ENCODE results near the gene MYO1G. TPM values are rescaled to one million over a fixed set of nuclear protein-coding genes. Genes with fewer than 3 reads are reported as not detected.

The MYO1G gene
- total RNA-seq, 1 experiment from 2014 or later: 0.36 TPM

DNA sequence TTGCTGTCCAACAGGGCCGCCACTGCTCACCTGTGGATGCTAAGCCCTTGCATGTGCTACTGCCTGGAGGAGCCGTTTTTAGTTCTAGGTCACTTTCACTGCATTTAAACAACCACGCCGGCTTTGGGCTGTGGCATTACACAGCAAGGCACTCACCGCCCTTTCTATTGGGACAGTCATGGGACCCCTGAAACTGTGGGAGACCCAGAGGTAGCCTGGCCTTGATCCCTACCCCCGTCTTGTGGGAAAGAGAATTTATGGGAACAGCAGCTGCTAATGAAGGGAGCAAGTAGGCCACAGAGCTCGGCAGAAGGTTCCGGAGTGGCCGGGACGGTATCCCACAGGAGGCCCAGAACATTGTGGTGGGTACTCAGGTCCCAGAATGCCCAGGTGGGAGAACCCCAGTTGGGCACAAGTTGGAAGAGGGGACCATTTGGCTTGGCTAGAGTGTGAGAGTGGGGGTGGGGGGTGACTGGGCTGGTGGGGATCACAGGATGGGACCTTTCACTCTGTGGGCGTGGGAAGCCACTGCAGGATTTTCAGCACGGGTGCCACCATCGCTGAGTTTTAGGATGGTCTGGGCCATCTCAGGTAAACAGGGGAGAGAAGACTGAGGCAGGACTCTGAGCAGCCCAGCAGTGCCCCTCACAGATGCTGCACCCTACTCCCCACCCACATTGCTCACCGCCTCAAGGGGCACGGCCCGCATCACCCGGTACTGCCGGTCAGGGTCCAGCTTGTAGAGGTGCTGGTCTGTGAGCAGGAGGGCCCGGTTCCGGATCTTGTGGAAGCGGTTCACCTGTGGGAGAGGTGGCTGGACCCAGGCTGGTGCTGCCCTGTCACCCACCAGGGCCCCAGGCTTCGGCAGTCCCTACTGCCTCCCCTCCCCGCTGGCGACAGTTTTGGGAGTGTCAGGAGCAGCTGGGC lies 15.2 kb downstream of the MYO1G start:
- ChIA-PET POLR2A (interaction anchor here (0.6 to 1.5 kb wide), 2 partner anchors 10 to 36 kb away, joined by 4 to 7 read pairs; no protein-coding TSS in a partner anchor), CTCF (interaction anchor here (0.5 to 1.2 kb wide), 3 partner anchors 10 to 128 kb away, joined by 3 to 5 read pairs (median 4); partner anchors contain the start of gene PURB)
- H3K36me3 ChIP-seq (ENCODE audit: control insufficient read depth, insufficient read depth, low read length): no peaks in the 10 kb centered on the region
- no TSS peak for BruUV-seq (replicated peaks)
- no peaks in the 10 kb centered on the region for H3K4me1 Mint-ChIP-seq (ENCODE audit: low read depth, unreplicated experiment)
- H3K27me3 Mint-ChIP-seq (ENCODE audit: insufficient read depth, unreplicated experiment): no peaks in the 10 kb centered on the region
- H3K4me3 Mint-ChIP-seq (ENCODE audit: unreplicated experiment): peak overlapping the region; percentile 68
- H3K4me1 ChIP-seq: no peaks in the 10 kb centered on the region
- H3K27ac Mint-ChIP-seq (ENCODE audit: unreplicated experiment): no peak overlapping the region
- H3K9me3 ChIP-seq: no peaks in the 10 kb centered on the region
- TF ChIP-seq, protein P1, sequence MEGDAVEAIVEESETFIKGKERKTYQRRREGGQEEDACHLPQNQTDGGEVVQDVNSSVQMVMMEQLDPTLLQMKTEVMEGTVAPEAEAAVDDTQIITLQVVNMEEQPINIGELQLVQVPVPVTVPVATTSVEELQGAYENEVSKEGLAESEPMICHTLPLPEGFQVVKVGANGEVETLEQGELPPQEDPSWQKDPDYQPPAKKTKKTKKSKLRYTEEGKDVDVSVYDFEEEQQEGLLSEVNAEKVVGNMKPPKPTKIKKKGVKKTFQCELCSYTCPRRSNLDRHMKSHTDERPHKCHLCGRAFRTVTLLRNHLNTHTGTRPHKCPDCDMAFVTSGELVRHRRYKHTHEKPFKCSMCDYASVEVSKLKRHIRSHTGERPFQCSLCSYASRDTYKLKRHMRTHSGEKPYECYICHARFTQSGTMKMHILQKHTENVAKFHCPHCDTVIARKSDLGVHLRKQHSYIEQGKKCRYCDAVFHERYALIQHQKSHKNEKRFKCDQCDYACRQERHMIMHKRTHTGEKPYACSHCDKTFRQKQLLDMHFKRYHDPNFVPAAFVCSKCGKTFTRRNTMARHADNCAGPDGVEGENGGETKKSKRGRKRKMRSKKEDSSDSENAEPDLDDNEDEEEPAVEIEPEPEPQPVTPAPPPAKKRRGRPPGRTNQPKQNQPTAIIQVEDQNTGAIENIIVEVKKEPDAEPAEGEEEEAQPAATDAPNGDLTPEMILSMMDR (IDR thresholded peaks at IDR 0.05; ENCODE audit: insufficient read depth in 1 of 2, low read depth in 1 of 2, low read length in 1 of 2, severe bottlenecking in 1 of 2, unreplicated experiment in 1 of 2): no peak
- peak in 1 of 2 experiments; percentile 32 for DNase-seq
- H3K4me3 ChIP-seq (ENCODE audit: low read depth, low read length): peak overlapping the region; percentile 75; the same call in 1 of the 2 replicates
- no peaks in the 10 kb centered on the region; the same call in 1 of the 2 replicates for H3K27me3 ChIP-seq (replicated peaks; ENCODE audit: control insufficient read depth, insufficient read depth, low read length)
- no peaks in the 10 kb centered on the region for H3K36me3 Mint-ChIP-seq (ENCODE audit: insufficient read depth, unreplicated experiment)
- no peaks in the 10 kb centered on the region for H3K9me3 Mint-ChIP-seq (ENCODE audit: unreplicated experiment)
- intact Hi-C loops (cut with micrococcal nuclease; ENCODE audit: unreplicated experiment): loop anchor here (5.0 kb wide), 2 partner anchors 76 to 106 kb away; partner anchors contain the start of gene PURB

DNA sequence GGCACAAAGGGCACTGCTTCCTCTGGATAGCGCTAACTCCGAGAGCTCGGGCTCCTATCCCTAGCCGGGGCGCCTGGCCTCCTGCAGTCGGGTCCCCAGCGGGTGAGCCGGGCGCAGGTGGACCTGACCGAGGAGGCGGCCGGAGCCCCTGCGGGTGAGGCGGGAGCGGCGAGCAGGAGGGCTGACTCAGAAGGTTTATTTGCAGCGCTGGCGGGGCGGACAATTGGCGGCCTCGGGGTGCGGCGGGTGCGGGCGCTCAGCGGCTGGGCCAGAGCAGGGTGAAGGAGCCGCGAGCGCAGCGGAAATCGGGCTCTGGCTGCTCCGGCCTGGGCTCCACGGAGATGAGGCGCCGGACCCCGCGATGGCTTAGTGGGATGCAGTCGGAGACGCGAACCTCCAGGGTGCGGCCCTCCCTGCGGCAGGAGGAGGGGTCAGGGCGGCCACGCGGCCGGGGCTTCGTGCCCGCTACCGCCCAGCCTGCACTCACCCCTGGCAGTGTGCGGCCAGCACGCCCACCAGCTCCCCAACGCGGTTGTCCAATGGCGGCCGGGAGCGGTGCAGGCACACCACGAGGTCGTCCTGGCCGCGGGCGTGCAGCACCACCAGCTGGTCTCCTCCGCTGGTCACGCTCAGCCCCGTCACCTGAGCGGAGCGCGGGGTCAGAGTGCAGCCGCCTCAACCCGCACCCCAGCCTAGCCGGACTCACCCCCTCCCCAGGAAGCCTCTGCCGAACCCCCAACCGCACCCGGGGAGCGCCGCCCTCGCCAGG lies 16.1 kb downstream of the MYO1G start:
- DNase-seq: peak; percentile 63 to 67
- Mint-ChIP-seq H3K36me3 (ENCODE audit: insufficient read depth, unreplicated experiment) (no peaks in the 10 kb centered on the region), H3K27me3 (ENCODE audit: insufficient read depth, unreplicated experiment) (no peaks in the 10 kb centered on the region), H3K9me3 (ENCODE audit: unreplicated experiment) (no peaks in the 10 kb centered on the region), H3K4me3 (ENCODE audit: unreplicated experiment) (peak overlapping the region; percentile 68), H3K4me1 (ENCODE audit: low read depth, unreplicated experiment) (no peaks in the 10 kb centered on the region), H3K27ac (ENCODE audit: unreplicated experiment) (no peak overlapping the region)
- H3K4me1 ChIP-seq: no peaks in the 10 kb centered on the region
- H3K4me3 ChIP-seq (ENCODE audit: low read depth, low read length): peak overlapping the region; percentile 75
- no peaks in the 10 kb centered on the region for H3K36me3 ChIP-seq (ENCODE audit: control insufficient read depth, insufficient read depth, low read length)
- intact Hi-C loops (cut with micrococcal nuclease; ENCODE audit: unreplicated experiment): loop anchor here (5.0 kb wide), 2 partner anchors 75 to 105 kb away; partner anchors contain the start of gene PURB
- no peaks in the 10 kb centered on the region; the same call in 1 of the 2 replicates for H3K27me3 ChIP-seq (replicated peaks; ENCODE audit: control insufficient read depth, insufficient read depth, low read length)
- BruUV-seq (replicated peaks): no TSS peak
- POLR2A ChIA-PET: interaction anchor here (0.6 to 1.5 kb wide), 3 partner anchors 11 to 114 kb away, joined by 3 to 7 read pairs (median 4); partner anchors contain the start of gene H2AZ2
- no peaks in the 10 kb centered on the region for H3K9me3 ChIP-seq
- TF ChIP-seq, protein P1 (IDR thresholded peaks at IDR 0.05; ENCODE audit: insufficient read depth in 1 of 2, low read depth in 1 of 2, low read length in 1 of 2, severe bottlenecking in 1 of 2, unreplicated experiment in 1 of 2): peak in 1 of 2 experiments; percentile 37
- CTCF ChIA-PET: interaction anchor here (0.5 to 1.2 kb wide), 5 partner anchors 37 to 258 kb away, joined by 3 to 8 read pairs (median 3); partner anchors contain the start of genes CCM2 and PURB

All from Caco-2 (cell line).